ENCODE results near the gene GASK1A. TPM values are rescaled to one million over a fixed set of nuclear protein-coding genes. Genes with fewer than 3 reads are reported as not detected.

GASK1A gene
- total RNA-seq, 2 donors from 2014 or later: 4.0 to 5.3 TPM

- no peaks in the 10 kb centered on the region for H3K36me3 Mint-ChIP-seq (ENCODE audit: low read depth)
Observed at GRCh38 chr3:43005253-43005652, 26.1 kb downstream of the GASK1A start.

DNA sequence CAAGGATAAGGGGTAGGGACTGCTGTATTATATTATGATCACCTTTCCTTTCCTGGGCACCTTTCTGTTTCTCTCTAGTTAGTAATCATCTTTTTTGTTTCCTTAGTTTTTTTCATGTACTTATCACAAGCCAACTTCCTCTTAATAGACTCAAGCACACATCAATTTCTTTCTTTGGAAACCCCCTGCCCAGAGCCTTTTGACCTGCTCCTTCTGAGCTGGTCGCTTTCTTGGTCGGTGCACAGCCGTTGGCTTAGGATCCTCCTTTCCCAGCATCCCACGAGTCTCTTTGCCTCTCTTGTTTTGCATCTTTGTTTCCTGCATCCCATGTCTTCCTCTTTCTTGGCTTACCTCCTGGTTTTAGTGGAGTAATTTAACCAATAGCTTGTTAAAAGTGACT is 26.9 kb downstream of the GASK1A start:
- H3K36me3 ChIP-seq (ENCODE audit: control insufficient read depth, insufficient read depth, low read length): no peaks in the 10 kb centered on the region
- TF ChIP-seq, protein P1, sequence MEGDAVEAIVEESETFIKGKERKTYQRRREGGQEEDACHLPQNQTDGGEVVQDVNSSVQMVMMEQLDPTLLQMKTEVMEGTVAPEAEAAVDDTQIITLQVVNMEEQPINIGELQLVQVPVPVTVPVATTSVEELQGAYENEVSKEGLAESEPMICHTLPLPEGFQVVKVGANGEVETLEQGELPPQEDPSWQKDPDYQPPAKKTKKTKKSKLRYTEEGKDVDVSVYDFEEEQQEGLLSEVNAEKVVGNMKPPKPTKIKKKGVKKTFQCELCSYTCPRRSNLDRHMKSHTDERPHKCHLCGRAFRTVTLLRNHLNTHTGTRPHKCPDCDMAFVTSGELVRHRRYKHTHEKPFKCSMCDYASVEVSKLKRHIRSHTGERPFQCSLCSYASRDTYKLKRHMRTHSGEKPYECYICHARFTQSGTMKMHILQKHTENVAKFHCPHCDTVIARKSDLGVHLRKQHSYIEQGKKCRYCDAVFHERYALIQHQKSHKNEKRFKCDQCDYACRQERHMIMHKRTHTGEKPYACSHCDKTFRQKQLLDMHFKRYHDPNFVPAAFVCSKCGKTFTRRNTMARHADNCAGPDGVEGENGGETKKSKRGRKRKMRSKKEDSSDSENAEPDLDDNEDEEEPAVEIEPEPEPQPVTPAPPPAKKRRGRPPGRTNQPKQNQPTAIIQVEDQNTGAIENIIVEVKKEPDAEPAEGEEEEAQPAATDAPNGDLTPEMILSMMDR (conservative IDR thresholded peaks at IDR 0.05): no peak
- peaks cover 4% of the 10 kb centered on the region for H3K4me1 Mint-ChIP-seq
- H3K4me3 ChIP-seq (ENCODE audit: low read length): no peak overlapping the region
- no peak overlapping the region for H3K27ac Mint-ChIP-seq
- no peaks in the 10 kb centered on the region for H3K4me1 ChIP-seq (ENCODE audit: control insufficient read depth, insufficient read depth, low read length)
- no peak overlapping the region for H3K9ac ChIP-seq (ENCODE audit: extremely low read depth, low read length, poor library complexity, severe bottlenecking)
- WGBS, 2 experiments (ENCODE audit: insufficient coverage in 1 of 2, insufficient read length in 1 of 2): 92 to 93% methylated on average over 4 of the region's 4 CpGs
- H3K4me3 Mint-ChIP-seq: no peak overlapping the region
- no peaks in the 10 kb centered on the region for H3K9me3 ChIP-seq (ENCODE audit: control insufficient read depth, low read length)
- H3K27me3 Mint-ChIP-seq (ENCODE audit: insufficient read depth): peaks cover 2% of the 10 kb centered on the region
- no peak overlapping the region for H3K27ac ChIP-seq (ENCODE audit: low read depth, low read length)
- no peak for DNase-seq
- H3K9me3 Mint-ChIP-seq: no peaks in the 10 kb centered on the region
- no peaks in the 10 kb centered on the region for H3K36me3 Mint-ChIP-seq (ENCODE audit: low read depth)
- no peaks in the 10 kb centered on the region for H3K27me3 ChIP-seq (ENCODE audit: control insufficient read depth, insufficient read depth, low read length, poor library complexity, severe bottlenecking)

More at GRCh38 chr3:43005253-43005652, 26.1 kb downstream of the GASK1A start:
- no peaks in the 10 kb centered on the region for H3K36me3 ChIP-seq (ENCODE audit: control insufficient read depth, insufficient read depth, low read length)
- no peak overlapping the region for H3K27ac Mint-ChIP-seq
- no peak overlapping the region for H3K27ac ChIP-seq (ENCODE audit: low read depth, low read length)
- no peak overlapping the region for H3K9ac ChIP-seq (ENCODE audit: extremely low read depth, low read length, poor library complexity, severe bottlenecking)
- H3K9me3 ChIP-seq (ENCODE audit: control insufficient read depth, low read length): no peaks in the 10 kb centered on the region
- DNase-seq: no peak
- H3K27me3 ChIP-seq (ENCODE audit: control insufficient read depth, insufficient read depth, low read length, poor library complexity, severe bottlenecking): no peaks in the 10 kb centered on the region
- H3K4me1 ChIP-seq (ENCODE audit: control insufficient read depth, insufficient read depth, low read length): no peaks in the 10 kb centered on the region
- TF ChIP-seq, protein P1 (conservative IDR thresholded peaks at IDR 0.05): no peak
- H3K4me1 Mint-ChIP-seq: peaks cover 4% of the 10 kb centered on the region
- H3K4me3 ChIP-seq (ENCODE audit: low read length): no peak overlapping the region
- H3K27me3 Mint-ChIP-seq (ENCODE audit: insufficient read depth): peaks cover 2% of the 10 kb centered on the region
- no peaks in the 10 kb centered on the region for H3K9me3 Mint-ChIP-seq
- no peak overlapping the region for H3K4me3 Mint-ChIP-seq
- 90 to 95% methylated on average over 3 of the region's 3 CpGs for WGBS, 2 experiments (ENCODE audit: insufficient coverage in 1 of 2, insufficient read length in 1 of 2)

GRCh38 chr3:43006825-43007224 is 27.7 kb downstream of the GASK1A start:
- no peaks in the 10 kb centered on the region for H3K36me3 Mint-ChIP-seq (ENCODE audit: low read depth)
- H3K27me3 ChIP-seq (ENCODE audit: control insufficient read depth, insufficient read depth, low read length, poor library complexity, severe bottlenecking): no peaks in the 10 kb centered on the region
- H3K9me3 ChIP-seq (ENCODE audit: control insufficient read depth, low read length): no peaks in the 10 kb centered on the region
- DNase-seq: no peak
- H3K27me3 Mint-ChIP-seq (ENCODE audit: insufficient read depth): peaks cover 2% of the 10 kb centered on the region
- H3K27ac Mint-ChIP-seq: no peak overlapping the region
- H3K9ac ChIP-seq (ENCODE audit: extremely low read depth, low read length, poor library complexity, severe bottlenecking): no peak overlapping the region
- 94 to 100% methylated on average over 2 of the region's 2 CpGs for WGBS, 2 experiments (ENCODE audit: insufficient coverage in 1 of 2, insufficient read length in 1 of 2)
- no peak overlapping the region for H3K4me3 ChIP-seq (ENCODE audit: low read length)
- no peak overlapping the region for H3K4me3 Mint-ChIP-seq
- no peaks in the 10 kb centered on the region for H3K36me3 ChIP-seq (ENCODE audit: control insufficient read depth, insufficient read depth, low read length)
- no peaks in the 10 kb centered on the region for H3K4me1 ChIP-seq (ENCODE audit: control insufficient read depth, insufficient read depth, low read length)
- TF ChIP-seq, protein P1 (conservative IDR thresholded peaks at IDR 0.05): peak; percentile 44
- no peak overlapping the region for H3K27ac ChIP-seq (ENCODE audit: low read depth, low read length)
- H3K4me1 Mint-ChIP-seq: peaks cover 4% of the 10 kb centered on the region
- no peaks in the 10 kb centered on the region for H3K9me3 Mint-ChIP-seq

All from endodermal cell (in vitro differentiated cells).